ENCODE data around the gene RFC2. TPM values are rescaled to one million over a fixed set of nuclear protein-coding genes. Genes with fewer than 3 reads are reported as not detected.

RFC2 gene
- total RNA-seq, 1 experiment from 2014 or later: 73.6 TPM

- no peak overlapping the region for H3K18ac ChIP-seq (ENCODE audit: insufficient read length, low read depth, low read length)
- no peak overlapping the region for H2BK5ac ChIP-seq (ENCODE audit: insufficient read length, low read length)
- H3K4ac ChIP-seq (ENCODE audit: low read depth, low read length): no peak overlapping the region
- peaks cover 2% of the 10 kb centered on the region for H3K23me2 ChIP-seq (ENCODE audit: insufficient read length, low read depth, low read length, poor library complexity, severe bottlenecking)
- no peak for TF ChIP-seq CTCF (conservative IDR thresholded peaks at IDR 0.05)
- no peaks in the 10 kb centered on the region for H3K4me1 ChIP-seq (ENCODE audit: insufficient read depth, low read length)
- peak; percentile 46 for DNase-seq
- no CpG with 5 or more reads among the region's 19 CpGs for WGBS (ENCODE audit: extremely low coverage, insufficient read length, low lambda C conversion rate)
- no peak overlapping the region for H2BK20ac ChIP-seq (ENCODE audit: low read depth, low read length, poor library complexity, severe bottlenecking)
- no peak overlapping the region for H2AFZ ChIP-seq (ENCODE audit: low read length)
- H3K14ac ChIP-seq (ENCODE audit: insufficient read depth, low read length): no peak overlapping the region
- no peaks in the 10 kb centered on the region for H3K79me2 ChIP-seq (ENCODE audit: insufficient read depth, low read length)
- H4K20me1 ChIP-seq (ENCODE audit: control insufficient read depth, insufficient read depth, insufficient read length): peaks cover 3% of the 10 kb centered on the region
- no peak overlapping the region for H4K8ac ChIP-seq (replicated peaks; ENCODE audit: insufficient read length, low read depth, low read length)
- H3K4me3 Mint-ChIP-seq: no peak overlapping the region
- no peak overlapping the region for H3K56ac ChIP-seq (ENCODE audit: insufficient read length, low read depth, low read length)
- peak overlapping the region; percentile 1 to 85 (median 72); a peak in 5 of 7 replicates for H3K27ac Mint-ChIP-seq
- H4K5ac ChIP-seq (ENCODE audit: insufficient read length, low read depth, low read length): no peak overlapping the region
- H3K4me1 Mint-ChIP-seq: peaks cover 3 to 4% of the 10 kb centered on the region in 2 experiments
- H3K9ac ChIP-seq (ENCODE audit: extremely low read depth, insufficient read length, low read length): no peak overlapping the region
- H2BK15ac ChIP-seq (ENCODE audit: low read depth, low read length): no peak overlapping the region
- peaks cover 11 to 31% (median 24%) of the 10 kb centered on the region in 3 experiments; a peak in 6 of 7 replicates for H3K36me3 Mint-ChIP-seq (ENCODE audit: insufficient read depth in 1 of 3, low read depth in 3 of 3)
- no peak overlapping the region for H3K27ac ChIP-seq (ENCODE audit: insufficient read length, low read depth, low read length)
- no peak overlapping the region for H2BK120ac ChIP-seq (ENCODE audit: low read depth, low read length, poor library complexity, severe bottlenecking)
- H2AK5ac ChIP-seq (ENCODE audit: insufficient read length, low read length): no peak overlapping the region
- H3K9me3 Mint-ChIP-seq: no peaks in the 10 kb centered on the region
- H3K27me3 Mint-ChIP-seq (ENCODE audit: low read depth): no peaks in the 10 kb centered on the region
- H3T11ph ChIP-seq (ENCODE audit: low read length): no peak overlapping the region
- no peak overlapping the region for H2BK12ac ChIP-seq (ENCODE audit: insufficient read length, low read depth, low read length)
- H3K4me2 ChIP-seq (ENCODE audit: insufficient read depth, insufficient read length, low read length): no peak overlapping the region
- no peaks in the 10 kb centered on the region for H3K27me3 ChIP-seq (ENCODE audit: insufficient read depth, low read length)
- no peaks in the 10 kb centered on the region for H3K9me3 ChIP-seq (ENCODE audit: control insufficient read depth, low read depth, low read length)
- H3K79me1 ChIP-seq (ENCODE audit: insufficient read depth, low read depth, low read length, poor library complexity, severe bottlenecking): no peaks in the 10 kb centered on the region
- no peak overlapping the region for H4K91ac ChIP-seq (ENCODE audit: insufficient read length, low read depth, low read length)
- no peak overlapping the region for H3K23ac ChIP-seq (ENCODE audit: insufficient read length, low read depth, low read length)
These were observed 54.4 kb downstream of the RFC2 start for GRCh38 chr7:74199551-74200355.

Data from H9 (cell line).